Fibroblast of pulmonary artery (primary cell): ENCODE measurements around the gene ATG2A.

ENCODE experiments used
- DNase-seq: peaks from one replicate; pipeline ENCODE4 v3.0.0-alpha.2; 2010; ENCODE audit warnings: low read depth
- H3K4me3 ChIP-seq: replicated peaks from 2 replicates; pipeline ENCODE4 v1.5.1; 2011; ENCODE audit warnings: low read depth, mild to moderate bottlenecking, control low read depth, low read length, moderate library complexity
- CTCF ChIP-seq: IDR thresholded peaks from 2 replicates; pipeline ENCODE4 v1.5.1; 2011; ENCODE audit warnings: mild to moderate bottlenecking, control low read depth, low read length, inconsistent platforms; ENCODE audit errors: missing control alignments

ATG2A gene

GRCh38 chr11:64916775-64917662, at the start of gene ATG2A:
TSS of gene ATG2A (minus strand) at chr11:64917209. CDS start at chr11:64917135, 74 bp downstream.
- TF ChIP-seq CTCF: no peak
- peak; percentile 100 for DNase-seq
- peak within 1 kb of the TSS; percentile 96 for H3K4me3 ChIP-seq

- DNase-seq: no peak
- H3K4me3 ChIP-seq: no peak overlapping the region
- TF ChIP-seq CTCF: no peak
Measured at GRCh38 chr11:64963072-64963631, 46.1 kb upstream of the ATG2A start.

- no peak for DNase-seq
- no peak for TF ChIP-seq CTCF
- H3K4me3 ChIP-seq: no peak overlapping the region
Measured at GRCh38 chr11:64960719-64961118, 43.7 kb upstream of the ATG2A start.

- no peak overlapping the region for H3K4me3 ChIP-seq
- no peak for TF ChIP-seq CTCF
- DNase-seq: no peak
Measured at GRCh38 chr11:64959498-64959897, 42.5 kb upstream of the ATG2A start.

GRCh38 chr11:64954201-64954600, 37.2 kb upstream of the ATG2A start:
- no peak for DNase-seq
- TF ChIP-seq CTCF: no peak
- H3K4me3 ChIP-seq: no peak overlapping the region

GRCh38 chr11:64951529-64951928, 34.5 kb upstream of the ATG2A start:
- no peak for TF ChIP-seq CTCF
- no peak overlapping the region for H3K4me3 ChIP-seq
- DNase-seq: no peak
